ENCODE results near the gene ATP10A. TPM values are rescaled to one million over a fixed set of nuclear protein-coding genes. Genes with fewer than 3 reads are reported as not detected.

ATP10A gene
- total RNA-seq, 1 experiment from 2014 or later = 3.9 TPM

- Histone ChIP-seq H4K91ac (ENCODE audit: insufficient read length, low read depth, low read length) (no peak overlapping the region), H3K4ac (ENCODE audit: low read depth, low read length) (no peak overlapping the region), H3K4me1 (ENCODE audit: insufficient read depth, low read length) (no peaks in the 10 kb centered on the region), H2BK12ac (ENCODE audit: insufficient read length, low read depth, low read length) (no peak overlapping the region), H3K56ac (ENCODE audit: insufficient read length, low read depth, low read length) (no peak overlapping the region), H2BK15ac (ENCODE audit: low read depth, low read length) (no peak overlapping the region), H3T11ph (ENCODE audit: low read length) (no peak overlapping the region), H3K23ac (ENCODE audit: insufficient read length, low read depth, low read length) (no peak overlapping the region), H2BK5ac (ENCODE audit: insufficient read length, low read length) (no peak overlapping the region), H3K18ac (ENCODE audit: insufficient read length, low read depth, low read length) (no peak overlapping the region), H3K79me2 (ENCODE audit: insufficient read depth, low read length) (no peaks in the 10 kb centered on the region), H3K9me3 (ENCODE audit: control insufficient read depth, low read depth, low read length) (no peaks in the 10 kb centered on the region), H2AK5ac (ENCODE audit: insufficient read length, low read length) (no peak overlapping the region), H3K27ac (ENCODE audit: insufficient read length, low read depth, low read length) (no peak overlapping the region), H4K20me1 (ENCODE audit: control insufficient read depth, insufficient read depth, insufficient read length) (no peaks in the 10 kb centered on the region), H4K5ac (ENCODE audit: insufficient read length, low read depth, low read length) (no peak overlapping the region), H3K79me1 (ENCODE audit: insufficient read depth, low read depth, low read length, poor library complexity, severe bottlenecking) (no peaks in the 10 kb centered on the region), H4K8ac (replicated peaks; ENCODE audit: insufficient read length, low read depth, low read length) (no peak overlapping the region), H2BK20ac (ENCODE audit: low read depth, low read length, poor library complexity, severe bottlenecking) (no peak overlapping the region), H3K4me2 (ENCODE audit: insufficient read depth, insufficient read length, low read length) (no peak overlapping the region), H2AFZ (ENCODE audit: low read length) (no peak overlapping the region), H2BK120ac (ENCODE audit: low read depth, low read length, poor library complexity, severe bottlenecking) (no peak overlapping the region), H3K27me3 (ENCODE audit: insufficient read depth, low read length) (no peaks in the 10 kb centered on the region), H3K23me2 (ENCODE audit: insufficient read length, low read depth, low read length, poor library complexity, severe bottlenecking) (no peaks in the 10 kb centered on the region), H3K9ac (ENCODE audit: extremely low read depth, insufficient read length, low read length) (no peak overlapping the region), H3K14ac (ENCODE audit: insufficient read depth, low read length) (no peak overlapping the region)
- Mint-ChIP-seq H3K4me1 (no peaks in the 10 kb centered on the region), H3K27me3 (ENCODE audit: low read depth) (no peaks in the 10 kb centered on the region), H3K27ac (peak overlapping the region in 2 of 3 experiments; percentile 23 to 66; a peak in 2 of 7 replicates), H3K36me3 (ENCODE audit: insufficient read depth in 1 of 3, low read depth in 3 of 3) (no peaks in the 10 kb centered on the region), H3K9me3 (no peaks in the 10 kb centered on the region), H3K4me3 (no peak overlapping the region)
- WGBS (ENCODE audit: extremely low coverage, insufficient read length, low lambda C conversion rate) = no CpG with 5 or more reads among the region's 18 CpGs
- no peak for DNase-seq
- TF ChIP-seq CTCF (conservative IDR thresholded peaks at IDR 0.05) = no peak
Observed at GRCh38 chr15:25733036-25733855, 129.9 kb downstream of the ATP10A start.
